ENCODE data around the gene KLC3.

The KLC3 gene

GRCh38 chr19:45364696-45365095 lies 24.1 kb downstream of the KLC3 start:
- no peak for TF ChIP-seq CTCF (IDR thresholded peaks at IDR 0.05; ENCODE audit: low read depth, low read length)

GRCh38 chr19:45368127-45368526 lies 27.6 kb downstream of the KLC3 start:
- H3K4me3 ChIP-seq (replicated peaks in 1 of 2; ENCODE audit: low read depth in 2 of 2, low read length in 2 of 2): no peak overlapping the region
- DNase-seq (ENCODE audit: low read depth in 2 of 2): no peak
- TF ChIP-seq CTCF (IDR thresholded peaks at IDR 0.05; ENCODE audit: low read depth, low read length): no peak

More at GRCh38 chr19:45364696-45365095, 24.1 kb downstream of the KLC3 start:
- no peak for DNase-seq (ENCODE audit: low read depth in 2 of 2)
- no peak overlapping the region for H3K4me3 ChIP-seq (replicated peaks in 1 of 2; ENCODE audit: low read depth in 2 of 2, low read length in 2 of 2)

GRCh38 chr19:45368737-45369340 lies 28.3 kb downstream of the KLC3 start:
- DNase-seq (ENCODE audit: low read depth in 2 of 2): no peak
- H3K4me3 ChIP-seq (replicated peaks in 1 of 2; ENCODE audit: low read depth in 2 of 2, low read length in 2 of 2): no peak overlapping the region
- no peak for TF ChIP-seq CTCF (IDR thresholded peaks at IDR 0.05; ENCODE audit: low read depth, low read length)

- peak; percentile 99 for DNase-seq (ENCODE audit: low read depth in 2 of 2)
- TF ChIP-seq CTCF (IDR thresholded peaks at IDR 0.05; ENCODE audit: low read depth, low read length): no peak
- H3K4me3 ChIP-seq (replicated peaks in 1 of 2; ENCODE audit: low read depth in 2 of 2, low read length in 2 of 2): peak within 1 kb of the TSS; percentile 81 to 83
These were observed 30.1 kb downstream of the KLC3 start, which contains the start of gene ERCC2 for GRCh38 chr19:45370410-45371204. Gene ERCC2, minus strand, starts transcription at chr19:45370573. Its CDS starts 33 bp downstream, at chr19:45370540.

- peak; percentile 98 to 99 for DNase-seq (ENCODE audit: low read depth in 2 of 2)
- no peak for TF ChIP-seq CTCF (IDR thresholded peaks at IDR 0.05; ENCODE audit: low read depth, low read length)
- no peak overlapping the region for H3K4me3 ChIP-seq (replicated peaks in 1 of 2; ENCODE audit: low read depth in 2 of 2, low read length in 2 of 2)
These were observed 35.6 kb downstream of the KLC3 start for GRCh38 chr19:45376045-45376724.

- no peak overlapping the region for H3K4me3 ChIP-seq (replicated peaks in 1 of 2; ENCODE audit: low read depth in 2 of 2, low read length in 2 of 2)
- no peak for TF ChIP-seq CTCF (IDR thresholded peaks at IDR 0.05; ENCODE audit: low read depth, low read length)
These were observed 39.6 kb downstream of the KLC3 start for GRCh38 chr19:45380107-45380506.

More at GRCh38 chr19:45380107-45380506, 39.6 kb downstream of the KLC3 start:
- no peak for DNase-seq (ENCODE audit: low read depth in 2 of 2)

Data from cardiac fibroblast (primary cell).